Measurements from ENCODE around the gene KCNA2.

DNA sequence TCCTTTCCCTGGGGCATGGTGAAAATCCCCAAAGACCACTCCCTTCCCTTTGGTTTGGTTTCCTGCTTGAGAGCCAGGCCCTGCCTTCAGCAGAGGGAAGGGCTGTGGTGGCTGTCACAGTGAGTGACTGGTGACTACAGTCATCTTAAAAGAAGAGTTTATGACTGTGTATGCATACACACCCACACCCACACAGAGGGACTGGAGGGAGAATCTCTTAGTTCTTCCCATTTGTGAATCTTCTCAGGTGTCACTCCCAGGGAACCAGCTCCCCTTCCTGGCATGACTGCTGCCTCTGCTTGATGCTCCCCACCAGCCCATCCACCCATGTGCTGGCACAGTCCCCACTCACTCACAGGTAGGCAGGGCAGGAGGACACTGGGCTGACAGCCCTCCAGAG, 3.9 kb upstream of the KCNA2 start:
- TF ChIP-seq, protein P1, sequence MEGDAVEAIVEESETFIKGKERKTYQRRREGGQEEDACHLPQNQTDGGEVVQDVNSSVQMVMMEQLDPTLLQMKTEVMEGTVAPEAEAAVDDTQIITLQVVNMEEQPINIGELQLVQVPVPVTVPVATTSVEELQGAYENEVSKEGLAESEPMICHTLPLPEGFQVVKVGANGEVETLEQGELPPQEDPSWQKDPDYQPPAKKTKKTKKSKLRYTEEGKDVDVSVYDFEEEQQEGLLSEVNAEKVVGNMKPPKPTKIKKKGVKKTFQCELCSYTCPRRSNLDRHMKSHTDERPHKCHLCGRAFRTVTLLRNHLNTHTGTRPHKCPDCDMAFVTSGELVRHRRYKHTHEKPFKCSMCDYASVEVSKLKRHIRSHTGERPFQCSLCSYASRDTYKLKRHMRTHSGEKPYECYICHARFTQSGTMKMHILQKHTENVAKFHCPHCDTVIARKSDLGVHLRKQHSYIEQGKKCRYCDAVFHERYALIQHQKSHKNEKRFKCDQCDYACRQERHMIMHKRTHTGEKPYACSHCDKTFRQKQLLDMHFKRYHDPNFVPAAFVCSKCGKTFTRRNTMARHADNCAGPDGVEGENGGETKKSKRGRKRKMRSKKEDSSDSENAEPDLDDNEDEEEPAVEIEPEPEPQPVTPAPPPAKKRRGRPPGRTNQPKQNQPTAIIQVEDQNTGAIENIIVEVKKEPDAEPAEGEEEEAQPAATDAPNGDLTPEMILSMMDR (IDR thresholded peaks at IDR 0.05), result no peak
- TF ChIP-seq EP300 (IDR thresholded peaks at IDR 0.05), result no peak
- TF ChIP-seq POLR2A (IDR thresholded peaks at IDR 0.05; ENCODE audit: low read depth), result no peak

Measured in esophagus muscularis mucosa (tissue), 4 donors.